M059J (cell line): ENCODE results near the gene PAK4. TPM values are rescaled to one million over a fixed set of nuclear protein-coding genes. Genes with fewer than 3 reads are reported as not detected.

ENCODE experiments used
- DNase-seq: peaks from one replicate; pipeline ENCODE4 v3.0.0-alpha.2; 2012; ENCODE audit warnings: low read depth
- total RNA-seq: library from RNA; depleted of rRNA; stranded (reverse); fragments of >200 nt; shearing (Covaris generic); gene quantifications from 2 replicates; pipeline ENCODE4 v1.2.3, GENCODE V29; 2014

PAK4 gene
- total RNA-seq, 1 experiment from 2014 or later: 10.9 TPM

DNA sequence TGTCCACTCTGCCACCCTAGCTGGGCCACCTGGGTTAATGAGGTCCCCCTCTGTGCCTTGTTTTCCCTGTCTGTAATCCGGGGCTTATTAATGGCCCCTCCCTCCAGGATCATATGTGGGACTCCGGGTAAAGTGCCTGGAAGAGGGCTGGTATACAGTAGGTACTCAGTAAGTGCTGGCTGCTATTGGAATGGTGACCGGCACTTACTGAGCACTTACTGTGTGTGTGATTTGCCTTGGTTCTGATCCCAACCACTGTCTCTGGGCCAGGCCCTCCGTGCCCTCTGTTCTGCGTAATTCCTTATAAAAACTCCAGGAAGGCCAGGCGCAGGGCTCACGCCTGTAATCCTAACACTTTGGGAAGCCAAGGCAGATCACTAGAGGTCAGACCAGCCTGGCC, 40.3 kb downstream of the PAK4 start:
- no peak for DNase-seq

DNA sequence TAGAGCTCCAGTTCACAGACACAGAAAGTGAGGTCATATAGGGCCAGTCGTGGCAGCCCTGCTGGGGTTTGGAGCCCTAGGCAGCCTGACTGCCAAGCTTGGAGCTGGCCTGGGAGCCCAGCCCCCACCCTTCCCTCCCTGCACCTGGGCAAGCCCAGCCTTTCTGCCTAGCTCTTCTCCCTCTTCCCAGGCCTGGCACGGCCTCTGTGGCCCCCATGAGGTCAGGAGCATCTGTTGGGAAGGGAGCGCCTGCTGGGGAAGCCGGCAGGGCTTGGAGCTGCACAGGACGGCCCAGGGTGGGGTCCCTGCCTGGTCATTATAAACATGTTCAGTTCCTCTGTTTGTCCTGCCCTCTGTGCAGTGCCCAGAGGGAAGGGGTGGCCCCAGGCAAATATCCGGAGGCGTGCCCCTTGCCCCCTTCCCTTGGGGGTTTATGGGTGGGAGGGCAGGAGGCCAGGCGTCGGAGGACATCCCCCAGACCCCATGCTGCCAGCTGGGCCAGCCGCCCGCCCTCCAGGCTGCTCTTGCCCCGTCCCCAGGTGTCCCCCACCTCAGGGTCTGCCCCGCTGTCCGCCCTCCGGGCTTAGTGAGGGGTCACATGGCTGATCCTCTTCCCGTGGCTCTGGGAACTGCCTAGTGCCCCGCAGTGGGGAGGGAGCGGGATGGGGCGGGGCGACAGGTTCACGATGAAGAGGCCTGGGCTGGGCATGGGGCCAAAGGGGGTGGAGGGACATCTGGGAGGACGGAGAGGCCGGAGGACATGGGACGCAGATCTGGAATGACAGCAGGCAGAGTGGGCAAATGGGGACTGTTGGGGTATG, 41.2 kb downstream of the PAK4 start:
- DNase-seq: no peak

GRCh38 chr19:39167461-39168257, 42.1 kb downstream of the PAK4 start:
- no peak for DNase-seq

DNA sequence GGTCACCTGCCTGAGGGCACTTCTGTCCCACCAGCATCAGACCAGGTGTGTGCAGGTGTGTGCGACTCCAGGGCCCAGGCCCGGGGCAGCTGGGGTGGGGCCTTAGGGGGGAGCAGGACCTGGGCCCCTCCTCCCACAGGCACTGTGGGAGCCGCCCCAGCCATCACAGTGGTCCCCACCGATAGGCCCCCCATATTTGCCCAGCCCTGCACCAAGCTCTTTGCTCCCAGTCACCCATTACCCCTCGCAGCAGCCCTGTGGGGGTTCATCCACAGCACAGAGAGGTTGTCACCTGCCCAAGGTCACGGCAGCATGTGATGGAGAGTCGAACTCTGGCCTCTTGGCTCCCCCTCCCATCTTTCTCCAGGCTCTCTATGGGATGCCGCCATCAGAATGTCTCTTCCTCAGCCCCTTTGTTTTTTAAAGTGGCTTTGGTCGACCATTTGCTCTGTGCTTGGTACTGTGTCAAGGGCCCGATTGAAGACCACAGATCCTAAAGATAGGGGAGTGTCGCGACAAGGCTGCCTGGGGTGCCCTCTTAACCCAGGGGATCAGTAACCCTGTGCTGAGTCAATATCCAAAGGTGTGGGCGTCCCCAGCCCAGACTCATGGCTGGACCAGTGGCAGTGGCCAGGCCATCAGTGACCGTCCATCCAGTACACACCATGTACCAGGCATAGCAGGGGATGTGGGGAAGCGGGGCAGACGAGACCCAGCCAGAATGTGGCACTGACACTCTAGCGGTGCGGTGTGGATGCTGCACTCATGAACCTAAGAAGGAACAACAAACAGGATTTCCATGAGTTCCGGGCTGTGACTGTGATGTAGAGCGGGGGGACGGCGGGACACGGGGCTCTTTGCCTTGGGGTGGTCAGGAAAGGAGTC, 42.9 kb downstream of the PAK4 start:
- DNase-seq: no peak

DNA sequence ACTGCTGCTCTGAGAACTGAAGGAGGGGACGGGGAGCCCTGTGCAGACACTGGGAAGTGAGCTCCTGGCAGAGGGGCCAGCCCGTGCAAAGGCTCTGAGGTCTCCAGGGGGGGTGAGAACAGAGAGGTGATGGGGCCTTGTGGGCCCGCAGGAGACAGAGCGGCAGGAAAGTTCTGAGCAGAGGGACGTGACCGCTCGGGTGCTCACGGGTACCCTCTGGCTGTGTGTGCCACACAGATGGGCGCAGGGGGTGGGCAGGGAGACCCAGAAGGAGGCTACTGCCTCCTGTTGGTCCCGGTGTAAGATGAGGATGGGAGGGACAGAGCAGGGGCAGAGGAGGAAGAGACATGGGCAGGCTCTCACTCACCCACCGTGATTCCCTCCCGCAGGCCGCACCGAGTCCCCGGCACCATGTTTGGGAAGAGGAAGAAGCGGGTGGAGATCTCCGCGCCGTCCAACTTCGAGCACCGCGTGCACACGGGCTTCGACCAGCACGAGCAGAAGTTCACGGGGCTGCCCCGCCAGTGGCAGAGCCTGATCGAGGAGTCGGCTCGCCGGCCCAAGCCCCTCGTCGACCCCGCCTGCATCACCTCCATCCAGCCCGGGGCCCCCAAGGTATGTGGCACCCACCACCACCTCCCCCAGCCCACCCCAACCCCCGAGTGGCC, 43.7 kb downstream of the PAK4 start:
- no peak for DNase-seq

- no peak for DNase-seq
Measured at GRCh38 chr19:39170386-39171231, 45.0 kb downstream of the PAK4 start.

- DNase-seq: no peak
Measured at GRCh38 chr19:39171479-39172465, 46.2 kb downstream of the PAK4 start.

DNA sequence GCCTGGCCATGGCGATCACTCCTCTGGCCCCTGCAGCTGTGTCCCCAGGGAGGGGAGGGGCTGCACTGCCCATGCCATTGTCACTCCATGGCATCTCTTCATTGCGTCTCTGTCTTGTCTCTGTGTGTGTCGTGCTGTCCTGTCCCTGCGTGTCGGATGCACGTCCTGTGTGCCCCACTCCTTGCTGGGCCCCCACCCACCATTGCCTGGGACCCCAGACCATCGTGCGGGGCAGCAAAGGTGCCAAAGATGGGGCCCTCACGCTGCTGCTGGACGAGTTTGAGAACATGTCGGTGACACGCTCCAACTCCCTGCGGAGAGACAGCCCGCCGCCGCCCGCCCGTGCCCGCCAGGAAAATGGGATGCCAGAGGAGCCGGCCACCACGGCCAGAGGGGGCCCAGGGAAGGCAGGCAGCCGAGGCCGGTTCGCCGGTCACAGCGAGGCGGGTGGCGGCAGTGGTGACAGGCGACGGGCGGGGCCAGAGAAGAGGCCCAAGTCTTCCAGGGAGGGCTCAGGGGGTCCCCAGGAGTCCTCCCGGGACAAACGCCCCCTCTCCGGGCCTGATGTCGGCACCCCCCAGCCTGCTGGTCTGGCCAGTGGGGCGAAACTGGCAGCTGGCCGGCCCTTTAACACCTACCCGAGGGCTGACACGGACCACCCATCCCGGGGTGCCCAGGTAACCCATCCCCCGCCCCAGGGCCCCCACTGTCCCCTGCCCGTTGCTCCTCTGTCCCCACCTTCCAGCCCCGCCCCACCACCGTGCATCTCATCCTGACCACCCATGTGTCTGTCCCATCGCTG, 47.3 kb downstream of the PAK4 start:
- no peak for DNase-seq

DNA sequence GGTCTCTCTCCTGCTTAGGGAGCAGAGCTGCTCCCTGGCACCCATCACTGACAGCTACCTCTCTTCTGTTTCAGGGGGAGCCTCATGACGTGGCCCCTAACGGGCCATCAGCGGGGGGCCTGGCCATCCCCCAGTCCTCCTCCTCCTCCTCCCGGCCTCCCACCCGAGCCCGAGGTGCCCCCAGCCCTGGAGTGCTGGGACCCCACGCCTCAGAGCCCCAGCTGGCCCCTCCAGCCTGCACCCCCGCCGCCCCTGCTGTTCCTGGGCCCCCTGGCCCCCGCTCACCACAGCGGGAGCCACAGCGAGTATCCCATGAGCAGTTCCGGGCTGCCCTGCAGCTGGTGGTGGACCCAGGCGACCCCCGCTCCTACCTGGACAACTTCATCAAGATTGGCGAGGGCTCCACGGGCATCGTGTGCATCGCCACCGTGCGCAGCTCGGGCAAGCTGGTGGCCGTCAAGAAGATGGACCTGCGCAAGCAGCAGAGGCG, 48.0 kb downstream of the PAK4 start:
- no peak for DNase-seq

DNA sequence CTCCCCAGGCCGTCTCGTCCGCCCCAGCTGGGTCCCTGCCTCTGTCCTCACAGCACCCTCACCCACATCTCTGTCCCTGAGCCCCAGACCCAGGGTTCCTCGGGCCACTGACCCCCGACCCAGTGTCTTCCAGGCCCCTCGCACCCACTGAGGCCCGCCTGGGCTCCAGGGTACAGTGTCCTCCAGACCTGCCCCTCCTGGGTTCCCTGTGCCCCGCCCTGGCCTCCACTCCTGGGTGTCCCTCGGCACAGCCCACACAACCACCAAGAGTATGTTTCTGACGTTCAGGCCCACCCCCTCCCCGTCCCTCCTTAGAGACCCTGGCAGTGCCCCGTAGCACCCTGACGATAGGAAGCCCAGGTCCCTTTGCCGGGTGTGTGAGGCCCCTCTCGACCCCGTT, 48.6 kb downstream of the PAK4 start:
- DNase-seq: no peak

DNA sequence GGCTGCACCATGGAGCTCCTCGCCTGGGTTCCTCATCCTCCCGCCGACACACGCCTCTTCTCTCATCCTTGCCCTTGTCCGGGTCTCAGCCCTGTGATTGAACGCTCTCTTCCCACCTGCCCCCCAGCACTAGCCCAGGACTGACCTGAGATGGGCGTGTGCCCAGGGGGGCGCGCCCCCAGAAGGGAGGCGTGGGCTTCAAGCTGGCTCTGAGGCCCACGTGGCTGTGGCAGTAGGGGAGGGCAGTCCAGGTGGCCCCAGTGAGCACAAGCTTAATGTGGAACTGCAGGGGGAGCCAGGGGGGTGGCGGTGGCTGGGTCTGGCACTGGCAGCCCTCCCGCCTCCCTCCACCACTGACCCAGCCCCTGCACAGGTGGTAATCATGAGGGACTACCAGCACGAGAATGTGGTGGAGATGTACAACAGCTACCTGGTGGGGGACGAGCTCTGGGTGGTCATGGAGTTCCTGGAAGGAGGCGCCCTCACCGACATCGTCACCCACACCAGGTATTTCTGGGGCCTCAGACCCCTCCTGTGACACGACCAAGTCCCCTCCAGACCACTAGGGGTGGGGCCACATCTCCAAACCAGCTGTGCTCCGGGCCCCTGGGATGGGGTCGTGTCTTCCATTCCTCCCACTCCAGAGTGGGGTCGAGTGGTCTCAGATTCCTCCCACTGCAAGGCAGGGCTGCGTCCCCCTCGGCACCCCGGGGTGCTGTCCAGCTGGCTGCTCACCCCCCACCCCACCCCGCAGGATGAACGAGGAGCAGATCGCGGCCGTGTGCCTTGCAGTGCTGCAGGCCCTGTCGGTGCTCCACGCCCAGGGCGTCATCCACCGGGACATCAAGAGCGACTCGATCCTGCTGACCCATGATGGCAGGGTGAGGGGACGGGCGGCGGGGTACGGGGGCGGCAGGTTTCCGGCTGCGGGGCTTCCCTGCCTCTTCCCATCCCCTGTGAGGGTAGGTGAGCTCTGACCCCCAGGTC, 49.3 kb downstream of the PAK4 start:
- no peak for DNase-seq

GRCh38 chr19:39175564-39175963, 50.0 kb downstream of the PAK4 start:
- DNase-seq: no peak

DNA sequence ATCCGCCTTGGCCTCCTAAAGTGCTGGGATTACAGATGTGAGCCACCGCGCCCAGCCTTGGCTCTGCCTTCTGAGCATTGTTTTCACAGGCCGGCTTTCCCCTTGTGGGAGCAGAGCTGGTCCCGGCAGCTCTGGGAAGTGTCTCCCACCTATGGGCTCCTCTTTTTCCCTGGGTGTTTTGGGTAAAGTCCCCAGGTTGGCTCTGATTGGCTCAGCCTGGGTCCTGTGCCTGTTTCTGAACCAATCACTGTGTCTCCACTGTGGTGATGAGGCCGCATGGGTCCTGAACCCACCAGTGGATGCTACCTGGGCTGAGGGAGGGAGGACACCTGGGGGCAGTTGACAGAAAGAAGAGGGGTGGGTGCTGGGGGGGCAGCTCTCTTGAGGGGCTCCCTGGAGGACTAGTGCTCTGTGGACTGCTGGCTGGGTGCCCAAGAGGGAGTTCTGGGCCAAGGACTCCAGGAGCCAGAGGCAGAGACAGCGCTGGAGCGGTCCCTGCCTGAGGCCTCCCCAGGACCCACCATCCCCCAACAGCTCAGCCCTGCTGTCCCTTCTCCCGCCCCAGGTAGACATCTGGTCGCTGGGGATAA, 51.6 kb downstream of the PAK4 start:
- DNase-seq: no peak

DNA sequence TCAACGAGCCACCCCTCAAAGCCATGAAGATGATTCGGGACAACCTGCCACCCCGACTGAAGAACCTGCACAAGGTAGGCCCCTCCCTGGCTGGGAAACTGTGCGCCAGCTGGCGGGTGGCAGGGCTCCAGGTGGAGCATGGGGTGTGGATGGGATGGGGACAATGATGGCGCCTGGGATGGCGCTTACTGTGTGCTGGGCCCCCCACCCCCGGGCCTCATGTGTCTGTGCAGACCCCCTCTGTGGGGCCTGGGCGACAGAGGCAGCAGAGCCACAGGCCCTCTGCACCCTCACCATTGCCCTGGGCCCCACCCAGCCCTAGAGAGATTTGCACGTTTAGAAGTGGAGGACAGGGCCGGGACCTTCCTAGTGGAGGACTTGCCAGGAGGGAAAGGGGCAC, 52.1 kb downstream of the PAK4 start:
- no peak for DNase-seq

DNA sequence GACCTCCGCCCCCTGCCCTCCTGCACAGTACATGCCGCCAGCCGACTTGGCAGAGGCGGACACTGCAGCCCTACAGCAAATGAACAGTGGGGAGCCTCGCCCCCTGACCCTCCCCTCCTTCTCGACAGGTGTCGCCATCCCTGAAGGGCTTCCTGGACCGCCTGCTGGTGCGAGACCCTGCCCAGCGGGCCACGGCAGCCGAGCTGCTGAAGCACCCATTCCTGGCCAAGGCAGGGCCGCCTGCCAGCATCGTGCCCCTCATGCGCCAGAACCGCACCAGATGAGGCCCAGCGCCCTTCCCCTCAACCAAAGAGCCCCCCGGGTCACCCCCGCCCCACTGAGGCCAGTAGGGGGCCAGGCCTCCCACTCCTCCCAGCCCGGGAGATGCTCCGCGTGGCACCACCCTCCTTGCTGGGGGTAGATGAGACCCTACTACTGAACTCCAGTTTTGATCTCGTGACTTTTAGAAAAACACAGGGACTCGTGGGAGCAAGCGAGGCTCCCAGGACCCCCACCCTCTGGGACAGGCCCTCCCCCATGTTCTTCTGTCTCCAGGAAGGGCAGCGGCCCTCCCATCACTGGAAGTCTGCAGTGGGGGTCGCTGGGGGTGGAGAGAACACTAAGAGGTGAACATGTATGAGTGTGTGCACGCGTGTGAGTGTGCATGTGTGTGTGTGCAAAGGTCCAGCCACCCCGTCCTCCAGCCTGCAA, 52.9 kb downstream of the PAK4 start:
- no peak for DNase-seq

DNA sequence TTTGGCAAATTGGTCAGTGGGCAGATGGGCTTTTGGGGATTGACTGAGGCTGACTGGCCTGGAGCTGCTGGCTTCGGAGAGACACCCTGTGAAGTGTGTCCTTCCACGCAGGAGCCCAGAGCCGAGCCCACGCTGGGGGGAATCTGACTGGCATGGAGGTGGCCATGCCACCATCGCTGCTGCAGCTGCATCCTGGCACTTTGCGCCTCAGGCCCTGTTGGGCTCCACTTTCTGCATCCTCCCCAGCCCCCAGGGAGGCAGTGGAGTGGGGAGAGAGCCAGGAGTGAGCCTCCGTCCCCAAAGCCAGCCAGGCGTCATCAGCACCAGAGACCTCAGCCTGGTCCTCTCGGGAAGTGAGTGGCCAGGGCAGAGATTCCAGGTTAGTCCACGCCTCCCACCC, 54.2 kb downstream of the PAK4 start:
- no peak for DNase-seq
